Measurements from ENCODE around the gene PCDHGB1.
"Not testable (repeated sequence)": the region's sequence is repeated elsewhere in the genome, so short reads cannot be mapped to it uniquely, and the experiment has no call there.

Gene PCDHGB1

GRCh38 chr5:141383345-141383744 is 33.4 kb downstream of the PCDHGB1 start:
- DNase-seq (ENCODE audit: low spot score), result no peak

DNA sequence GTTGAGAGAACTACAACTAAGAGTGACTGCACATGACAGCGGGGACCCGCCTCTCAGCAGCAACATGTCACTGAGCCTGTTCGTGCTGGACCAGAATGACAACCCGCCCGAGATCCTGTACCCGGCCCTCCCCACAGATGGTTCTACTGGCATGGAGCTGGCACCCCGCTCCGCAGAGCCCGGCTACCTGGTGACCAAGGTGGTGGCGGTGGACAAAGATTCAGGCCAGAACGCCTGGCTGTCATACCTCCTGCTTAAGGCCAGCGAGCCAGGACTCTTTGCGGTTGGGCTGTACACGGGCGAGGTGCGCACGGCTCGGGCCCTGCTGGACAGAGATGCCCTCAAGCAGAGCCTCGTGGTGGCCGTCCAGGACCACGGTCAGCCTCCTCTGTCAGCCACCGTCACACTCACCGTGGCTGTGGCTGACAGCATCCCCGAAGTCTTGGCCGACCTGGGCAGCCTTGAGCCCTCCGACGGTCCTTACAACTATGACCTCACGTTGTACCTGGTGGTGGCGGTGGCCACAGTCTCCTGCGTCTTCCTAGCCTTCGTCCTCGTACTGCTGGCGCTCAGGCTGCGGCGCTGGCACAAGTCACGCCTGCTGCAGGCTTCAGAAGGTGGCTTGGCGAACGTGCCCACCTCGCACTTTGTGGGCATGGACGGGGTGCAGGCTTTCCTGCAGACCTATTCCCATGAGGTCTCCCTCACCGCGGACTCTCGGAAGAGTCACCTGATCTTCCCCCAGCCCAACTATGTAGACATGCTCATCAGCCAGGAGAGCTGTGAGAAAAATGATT is 34.8 kb downstream of the PCDHGB1 start:
- DNase-seq (ENCODE audit: low spot score), result no peak

DNA sequence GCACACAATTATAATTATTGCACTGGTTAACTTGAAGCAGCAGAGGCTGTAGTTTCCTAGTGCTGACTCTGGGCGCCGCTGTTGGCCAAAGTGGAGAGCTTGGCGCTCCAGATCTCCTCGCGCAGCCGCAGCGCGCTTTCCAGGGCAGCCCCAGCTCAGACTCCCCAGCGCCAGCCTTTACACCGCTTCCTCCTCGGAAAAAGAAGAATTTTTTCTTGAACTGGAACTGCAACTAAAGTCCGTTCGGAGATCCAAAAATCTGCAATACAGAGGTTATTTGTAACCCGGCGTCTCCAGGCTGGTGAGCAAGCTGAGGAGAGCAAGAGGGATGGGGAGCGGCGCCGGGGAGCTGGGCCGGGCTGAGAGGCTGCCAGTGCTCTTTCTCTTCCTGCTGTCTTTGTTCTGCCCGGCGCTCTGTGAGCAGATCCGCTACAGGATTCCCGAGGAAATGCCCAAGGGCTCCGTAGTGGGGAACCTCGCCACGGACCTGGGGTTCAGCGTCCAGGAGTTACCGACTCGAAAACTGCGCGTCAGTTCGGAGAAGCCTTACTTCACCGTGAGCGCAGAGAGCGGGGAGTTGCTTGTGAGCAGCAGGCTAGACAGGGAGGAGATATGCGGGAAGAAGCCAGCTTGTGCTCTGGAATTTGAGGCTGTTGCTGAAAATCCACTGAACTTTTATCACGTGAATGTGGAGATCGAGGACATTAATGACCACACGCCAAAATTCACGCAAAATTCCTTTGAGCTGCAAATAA is 37.8 kb downstream of the PCDHGB1 start, which contains the start of gene PCDHGB4:
Gene PCDHGB4, plus strand, starts transcription at position 142 of the 755 bp plus-strand sequence. Its CDS starts 187 bp downstream, at position 329.
- DNase-seq (ENCODE audit: low spot score), result not testable (repeated sequence)

DNA sequence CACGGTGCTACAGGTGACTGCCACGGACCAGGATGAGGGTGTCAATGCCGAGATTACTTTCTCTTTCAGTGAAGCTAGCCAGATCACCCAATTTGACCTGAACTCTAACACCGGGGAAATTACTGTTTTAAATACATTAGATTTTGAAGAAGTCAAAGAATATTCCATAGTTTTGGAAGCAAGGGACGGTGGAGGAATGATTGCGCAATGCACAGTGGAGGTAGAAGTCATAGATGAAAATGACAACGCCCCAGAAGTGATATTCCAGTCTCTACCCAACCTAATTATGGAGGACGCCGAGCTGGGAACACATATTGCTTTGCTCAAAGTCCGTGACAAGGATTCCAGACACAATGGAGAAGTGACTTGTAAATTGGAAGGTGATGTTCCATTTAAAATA is 38.8 kb downstream of the PCDHGB1 start:
- DNase-seq (ENCODE audit: low spot score), result no peak

DNA sequence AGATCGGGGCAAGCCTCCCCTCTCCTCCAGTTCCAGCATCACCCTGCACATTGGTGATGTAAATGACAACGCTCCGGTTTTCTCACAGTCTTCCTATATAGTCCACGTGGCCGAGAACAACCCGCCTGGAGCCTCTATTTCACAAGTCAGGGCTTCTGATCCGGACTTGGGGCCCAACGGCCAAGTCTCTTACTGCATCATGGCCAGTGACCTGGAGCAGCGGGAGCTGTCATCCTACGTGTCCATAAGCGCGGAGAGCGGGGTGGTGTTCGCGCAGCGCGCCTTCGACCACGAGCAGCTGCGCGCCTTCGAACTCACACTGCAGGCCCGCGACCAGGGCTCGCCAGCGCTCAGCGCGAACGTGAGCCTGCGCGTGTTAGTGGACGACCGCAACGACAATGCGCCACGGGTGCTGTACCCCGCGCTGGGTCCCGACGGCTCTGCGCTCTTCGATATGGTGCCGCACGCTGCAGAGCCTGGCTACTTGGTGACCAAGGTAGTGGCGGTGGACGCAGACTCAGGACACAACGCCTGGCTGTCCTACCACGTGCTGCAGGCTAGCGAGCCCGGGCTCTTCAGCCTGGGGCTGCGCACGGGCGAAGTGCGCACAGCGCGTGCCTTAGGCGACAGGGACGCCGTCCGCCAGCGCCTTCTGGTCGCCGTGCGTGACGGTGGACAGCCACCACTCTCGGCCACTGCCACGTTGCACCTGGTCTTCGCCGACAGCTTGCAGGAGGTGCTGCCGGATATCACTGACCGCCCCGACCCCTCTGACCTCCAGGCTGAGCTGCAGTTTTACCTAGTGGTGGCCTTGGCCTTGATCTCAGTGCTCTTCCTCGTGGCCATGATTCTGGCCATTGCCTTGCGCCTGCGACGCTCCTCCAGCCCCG is 39.5 kb downstream of the PCDHGB1 start:
- DNase-seq (ENCODE audit: low spot score), result no peak

GRCh38 chr5:141392429-141393198 is 42.7 kb downstream of the PCDHGB1 start, which contains the start of gene PCDHGA8:
Gene PCDHGA8 (plus strand): TSS chr5:141392633. CDS start chr5:141392814, 181 bp downstream.
- DNase-seq (ENCODE audit: low spot score), result no peak

DNA sequence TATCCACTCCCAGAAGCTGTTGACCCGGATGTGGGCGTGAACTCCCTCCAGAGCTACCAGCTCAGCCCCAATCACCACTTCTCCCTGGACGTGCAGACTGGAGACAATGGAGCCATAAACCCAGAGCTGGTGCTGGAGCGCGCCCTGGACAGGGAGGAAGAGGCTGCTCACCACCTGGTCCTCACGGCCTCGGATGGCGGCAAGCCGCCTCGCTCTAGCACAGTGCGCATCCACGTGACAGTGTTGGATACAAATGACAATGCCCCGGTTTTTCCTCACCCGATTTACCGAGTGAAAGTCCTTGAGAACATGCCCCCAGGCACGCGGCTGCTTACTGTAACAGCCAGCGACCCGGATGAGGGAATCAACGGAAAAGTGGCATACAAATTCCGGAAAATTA is 43.4 kb downstream of the PCDHGB1 start:
- no peak for DNase-seq (ENCODE audit: low spot score)

- not testable (repeated sequence) for DNase-seq (ENCODE audit: low spot score)
Observed at GRCh38 chr5:141394401-141395187, 44.7 kb downstream of the PCDHGB1 start.

DNA sequence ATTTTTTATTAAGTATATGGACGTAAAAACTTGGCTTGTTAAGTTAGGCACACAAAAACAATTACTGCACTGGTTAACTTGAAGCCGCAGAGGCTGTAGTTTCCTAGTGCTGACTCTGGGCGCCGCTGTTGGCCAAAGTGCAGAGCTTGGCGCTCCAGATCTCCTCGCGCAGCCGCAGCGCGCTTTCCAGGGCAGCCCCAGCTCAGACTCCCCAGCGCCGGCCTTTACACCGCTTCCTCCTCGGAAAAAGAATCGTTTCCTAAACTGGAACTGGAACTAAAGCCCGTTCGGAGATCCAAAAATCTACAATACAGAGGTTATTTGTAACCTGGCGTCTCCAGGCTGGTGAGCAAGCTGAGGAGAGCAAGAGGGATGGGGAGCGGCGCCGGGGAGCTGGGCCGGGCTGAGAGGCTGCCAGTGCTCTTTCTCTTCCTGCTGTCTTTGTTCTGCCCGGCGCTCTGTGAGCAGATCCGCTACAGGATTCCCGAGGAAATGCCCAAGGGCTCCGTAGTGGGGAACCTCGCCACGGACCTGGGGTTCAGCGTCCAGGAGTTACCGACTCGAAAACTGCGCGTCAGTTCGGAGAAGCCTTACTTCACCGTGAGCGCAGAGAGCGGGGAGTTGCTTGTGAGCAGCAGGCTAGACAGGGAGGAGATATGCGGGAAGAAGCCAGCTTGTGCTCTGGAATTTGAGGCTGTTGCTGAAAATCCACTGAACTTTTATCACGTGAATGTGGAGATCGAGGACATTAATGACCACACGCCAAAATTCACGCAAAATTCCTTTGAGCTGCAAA is 48.1 kb downstream of the PCDHGB1 start, which contains the start of gene PCDHGB5:
Gene PCDHGB5, plus strand, starts transcription at position 192 of the 796 bp plus-strand sequence. Its CDS starts 181 bp downstream, at position 373.
- not testable (repeated sequence) for DNase-seq (ENCODE audit: low spot score)

DNA sequence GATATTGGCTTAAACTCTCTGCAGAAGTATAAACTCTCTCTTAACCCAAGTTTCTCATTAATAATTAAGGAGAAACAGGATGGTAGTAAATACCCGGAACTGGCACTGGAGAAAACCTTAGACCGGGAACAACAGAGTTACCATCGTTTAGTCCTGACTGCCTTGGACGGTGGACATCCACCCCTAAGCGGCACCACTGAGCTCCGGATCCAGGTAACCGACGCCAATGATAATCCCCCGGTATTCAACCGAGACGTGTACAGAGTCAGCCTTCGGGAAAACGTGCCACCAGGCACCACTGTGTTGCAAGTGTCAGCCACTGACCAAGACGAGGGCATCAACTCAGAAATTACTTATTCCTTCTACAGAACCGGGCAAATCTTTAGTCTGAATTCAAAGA is 48.7 kb downstream of the PCDHGB1 start:
- DNase-seq (ENCODE audit: low spot score), result no peak

DNA sequence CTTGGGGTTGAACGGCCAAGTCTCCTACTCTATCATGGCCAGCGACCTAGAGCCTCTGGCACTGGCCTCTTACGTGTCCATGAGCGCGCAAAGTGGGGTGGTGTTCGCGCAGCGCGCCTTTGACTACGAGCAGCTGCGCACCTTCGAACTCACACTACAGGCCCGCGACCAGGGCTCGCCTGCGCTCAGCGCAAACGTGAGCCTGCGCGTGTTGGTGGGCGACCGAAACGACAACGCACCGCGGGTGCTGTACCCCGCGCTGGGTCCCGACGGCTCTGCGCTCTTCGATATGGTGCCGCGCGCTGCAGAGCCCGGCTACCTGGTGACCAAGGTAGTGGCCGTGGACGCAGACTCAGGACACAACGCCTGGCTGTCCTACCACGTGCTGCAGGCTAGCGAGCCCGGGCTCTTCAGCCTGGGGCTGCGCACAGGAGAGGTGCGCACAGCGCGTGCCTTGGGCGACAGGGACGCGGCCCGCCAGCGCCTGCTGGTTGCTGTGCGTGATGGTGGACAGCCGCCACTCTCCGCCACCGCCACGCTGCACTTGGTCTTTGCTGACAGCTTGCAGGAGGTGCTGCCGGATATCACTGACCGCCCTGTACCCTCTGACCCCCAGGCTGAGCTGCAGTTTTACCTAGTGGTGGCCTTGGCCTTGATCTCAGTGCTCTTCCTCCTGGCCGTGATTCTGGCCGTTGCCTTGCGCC is 49.8 kb downstream of the PCDHGB1 start:
- no peak for DNase-seq (ENCODE audit: low spot score)
